Pulmonary artery endothelial cell (primary cell): ENCODE measurements around the gene CSMD2. TPM values are rescaled to one million over a fixed set of nuclear protein-coding genes. Genes with fewer than 3 reads are reported as not detected.
A peak's percentile ranks its signal among the peaks of the same experiment; 100 is the strongest.

Experiments
- DNase-seq: peaks from one replicate; pipeline ENCODE4 v3.0.0-alpha.2; 2011; ENCODE audit warnings: low read depth, low spot score
- total RNA-seq: library from RNA; depleted of rRNA; stranded (reverse); fragments of >200 nt; gene quantifications from 2 replicates; pipeline ENCODE4 v1.2.3, GENCODE V29; 2014

CSMD2 gene
- total RNA-seq, 1 donor from 2014 or later = under 0.01 TPM

DNA sequence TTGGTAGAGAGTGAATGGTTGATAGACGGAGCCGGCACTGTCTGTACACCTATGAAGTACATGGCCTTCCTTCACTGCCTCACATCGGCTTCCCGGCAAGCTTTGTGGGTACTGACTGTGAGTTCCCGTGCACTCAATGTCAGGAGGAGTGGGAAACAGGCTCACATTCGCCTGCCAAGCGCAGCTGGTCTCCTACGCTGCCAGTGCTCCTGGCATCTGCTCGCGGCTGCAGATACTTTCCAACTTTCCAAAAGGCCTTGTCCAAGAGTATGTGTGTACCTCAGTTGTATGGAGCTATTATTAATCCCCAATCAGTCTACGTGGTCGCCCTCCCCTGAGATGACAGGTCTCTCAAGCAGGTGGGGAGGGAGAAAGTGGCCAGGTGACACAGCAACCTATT lies 511.8 kb downstream of the CSMD2 start:
- DNase-seq = no peak

DNA sequence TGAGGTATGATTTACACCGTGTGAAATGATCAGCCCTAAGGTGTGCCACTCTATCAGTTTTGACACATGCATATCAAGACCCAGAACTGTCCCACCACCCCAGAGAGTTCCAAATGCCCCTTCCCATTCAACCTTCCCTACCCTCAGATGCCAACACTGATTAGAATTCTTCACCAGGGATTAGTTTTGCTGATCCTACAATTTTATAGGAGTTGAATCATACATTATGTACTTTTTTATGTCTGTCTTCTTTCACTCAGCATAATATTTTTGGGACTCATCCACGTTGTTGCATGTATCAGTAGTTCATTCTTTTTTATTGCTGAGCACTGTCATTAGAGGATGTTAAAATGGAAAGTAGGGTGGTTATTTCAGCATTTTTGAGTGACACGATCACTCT lies 514.3 kb downstream of the CSMD2 start:
- DNase-seq = no peak

DNA sequence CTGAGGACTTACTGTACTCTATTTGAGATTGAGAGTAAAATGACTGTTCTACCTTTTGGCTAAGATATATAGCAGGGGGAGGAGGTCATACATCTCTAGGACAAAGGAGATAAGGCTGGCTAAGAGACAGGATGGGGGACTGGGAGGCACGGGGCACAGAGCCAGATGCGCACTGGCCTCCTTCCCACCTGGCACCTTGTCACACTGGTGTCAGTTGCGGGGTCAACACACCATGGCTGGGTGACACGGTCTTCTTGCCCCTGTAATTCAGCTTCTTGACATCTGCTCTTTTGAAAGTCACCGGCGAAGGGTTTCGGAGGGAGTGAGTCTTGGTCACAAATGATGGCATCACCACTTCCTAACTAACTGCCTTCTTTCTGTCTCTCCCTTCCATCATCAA lies 515.3 kb downstream of the CSMD2 start:
- DNase-seq = no peak

DNA sequence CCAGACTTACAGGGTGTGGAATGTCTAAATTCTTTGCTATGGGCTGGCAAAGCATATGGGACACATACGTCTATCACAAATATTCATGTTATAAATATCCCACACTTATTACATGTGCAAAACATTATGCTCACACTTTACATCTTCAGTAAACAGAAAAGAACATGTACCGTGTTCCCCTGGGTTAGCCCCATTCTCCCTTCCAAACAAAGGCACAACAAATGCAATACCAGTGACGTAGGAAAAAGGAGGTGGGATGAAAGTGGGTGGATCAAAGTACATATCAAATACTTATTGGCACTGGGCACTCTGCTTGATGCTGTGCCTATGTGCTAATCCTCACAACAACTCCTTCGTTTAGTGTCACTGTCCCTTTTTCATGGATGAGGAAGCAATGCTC lies 521.8 kb downstream of the CSMD2 start:
- DNase-seq = no peak

DNA sequence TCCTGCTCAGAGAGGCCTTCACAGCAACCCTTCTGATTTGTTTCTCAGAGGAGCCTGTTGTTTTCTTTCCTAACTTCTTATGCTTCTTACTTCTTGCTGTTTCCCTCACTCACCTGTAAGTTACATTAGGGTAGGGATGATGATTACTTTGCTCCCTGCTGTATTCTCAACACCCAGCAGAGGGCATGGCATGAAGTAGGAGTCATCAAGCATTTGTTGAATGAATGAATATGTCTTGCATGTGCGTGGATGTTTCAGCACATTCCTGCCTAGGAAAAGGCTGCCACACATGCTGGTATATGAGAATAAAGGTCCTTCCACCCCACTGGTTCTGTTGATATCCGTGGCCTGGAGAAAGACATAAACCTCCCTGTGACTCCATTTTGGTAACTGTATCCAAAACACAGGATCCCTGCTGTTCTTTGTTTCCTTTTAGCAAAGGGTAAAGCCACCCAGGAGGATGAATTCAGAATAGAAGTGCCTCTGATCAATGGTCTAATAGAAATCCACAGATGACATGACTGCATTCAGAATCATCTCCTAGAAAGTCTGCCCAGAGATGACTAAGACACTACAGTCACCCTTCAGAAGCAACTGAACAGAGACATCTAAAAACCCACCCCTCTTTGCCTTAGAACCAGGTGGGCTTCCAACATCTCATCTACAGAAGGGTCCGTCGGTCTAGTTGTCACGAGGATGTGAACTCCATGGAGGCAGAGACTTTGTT lies 523.8 kb downstream of the CSMD2 start:
- DNase-seq = no peak

DNA sequence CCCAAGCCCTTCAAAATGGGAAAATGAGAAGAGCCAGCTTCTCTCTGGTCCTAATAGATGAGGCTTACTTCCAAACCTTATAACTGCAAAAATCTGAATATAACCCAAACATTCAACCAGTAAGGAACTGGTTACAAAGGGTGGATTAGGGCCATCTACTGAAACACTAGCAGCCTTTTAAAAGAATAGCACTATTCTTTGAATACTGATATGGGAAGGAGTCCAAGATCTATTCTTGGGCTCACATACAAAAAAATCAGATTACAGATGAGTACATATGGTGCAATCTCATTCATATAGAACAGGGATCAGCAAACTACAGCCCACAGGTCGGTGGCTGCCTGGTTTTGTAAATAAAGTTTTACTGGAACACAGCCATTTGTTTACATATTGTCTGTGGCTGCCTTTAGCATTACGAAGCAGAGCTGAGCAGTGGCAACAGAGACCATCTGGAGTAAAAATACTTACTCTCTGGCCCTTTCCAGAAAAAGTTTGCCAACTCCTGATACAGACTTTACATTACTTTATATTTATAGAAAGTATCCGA lies 524.8 kb downstream of the CSMD2 start:
- DNase-seq = no peak

DNA sequence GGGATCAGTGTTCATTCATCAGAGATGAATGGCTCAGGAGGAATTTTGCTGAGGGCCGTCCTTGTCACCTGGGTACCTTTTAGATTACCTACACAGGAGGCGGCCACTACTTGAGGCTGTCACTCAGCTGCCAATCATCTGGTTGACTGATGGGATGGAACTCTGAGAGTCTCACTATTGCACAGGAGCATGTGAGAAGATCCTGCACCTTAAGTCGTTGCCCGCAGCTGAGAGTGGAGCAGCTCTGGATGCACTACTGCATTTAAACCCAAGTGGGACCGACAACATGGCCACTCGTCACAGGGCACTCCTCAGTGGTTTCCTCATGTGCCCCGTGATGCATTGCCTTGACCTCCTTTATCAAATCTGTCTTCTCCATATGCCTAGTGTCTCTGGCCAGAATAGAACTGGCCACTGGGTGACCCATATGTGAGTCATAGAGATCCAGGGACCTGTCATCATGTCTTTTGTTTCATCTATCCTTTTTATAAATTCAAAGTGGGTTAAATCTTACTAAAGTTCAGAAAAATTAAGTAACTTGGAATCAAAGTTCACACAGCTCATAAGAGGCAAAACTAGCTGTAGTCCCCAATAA lies 527.1 kb downstream of the CSMD2 start:
- DNase-seq = no peak

DNA sequence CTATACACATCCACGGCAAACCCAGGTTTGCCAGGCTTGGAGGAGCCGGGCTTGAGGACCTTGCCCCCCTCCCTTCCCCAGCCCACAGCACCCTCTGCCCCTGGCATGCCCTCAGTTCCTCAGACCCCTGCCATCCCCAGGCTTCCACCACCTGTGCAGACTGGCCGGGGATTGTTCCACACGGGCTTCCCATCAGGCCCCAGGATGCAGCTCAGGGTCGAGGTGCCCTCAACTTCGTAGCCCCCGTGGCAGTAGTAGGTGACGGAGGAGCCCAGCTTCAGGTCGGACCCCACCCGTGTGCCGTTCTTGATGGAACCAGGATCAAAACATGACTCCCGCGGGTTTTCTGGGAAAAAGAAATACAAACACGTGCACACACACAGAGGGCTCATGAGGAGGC lies 528.8 kb downstream of the CSMD2 start:
- DNase-seq = no peak

DNA sequence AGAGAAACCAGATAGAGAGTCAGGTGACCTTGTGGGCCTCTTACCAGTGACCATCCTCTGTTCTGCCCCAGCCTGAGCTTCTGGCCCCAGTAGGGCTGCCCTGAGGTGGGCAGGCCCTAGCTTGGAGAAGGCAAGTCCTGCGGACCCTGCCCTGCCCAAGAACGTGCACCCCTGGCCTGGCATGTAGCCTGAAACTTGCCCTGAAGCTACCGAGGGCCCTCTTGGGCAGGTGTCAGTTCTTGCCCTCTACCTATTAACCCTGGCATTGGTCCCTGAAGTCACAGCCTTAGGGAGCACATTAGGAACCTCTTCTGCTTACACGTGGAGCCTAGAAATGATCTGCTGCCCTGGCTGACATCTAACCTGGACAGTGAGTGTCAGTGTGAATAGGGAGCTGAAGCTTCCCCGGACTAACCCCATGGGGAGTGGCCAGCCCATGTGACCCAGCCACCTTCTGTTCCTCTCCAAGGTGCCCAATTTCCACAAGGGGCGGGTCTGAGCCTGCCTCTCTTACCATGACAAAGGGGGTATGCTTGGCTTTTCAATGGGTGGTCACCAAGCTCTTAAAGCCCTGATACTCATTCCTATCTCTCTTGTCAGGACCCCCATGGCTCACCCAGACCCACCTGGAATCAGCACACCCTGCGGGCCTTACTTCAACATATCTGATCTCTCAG lies 529.6 kb downstream of the CSMD2 start:
- DNase-seq = no peak

DNA sequence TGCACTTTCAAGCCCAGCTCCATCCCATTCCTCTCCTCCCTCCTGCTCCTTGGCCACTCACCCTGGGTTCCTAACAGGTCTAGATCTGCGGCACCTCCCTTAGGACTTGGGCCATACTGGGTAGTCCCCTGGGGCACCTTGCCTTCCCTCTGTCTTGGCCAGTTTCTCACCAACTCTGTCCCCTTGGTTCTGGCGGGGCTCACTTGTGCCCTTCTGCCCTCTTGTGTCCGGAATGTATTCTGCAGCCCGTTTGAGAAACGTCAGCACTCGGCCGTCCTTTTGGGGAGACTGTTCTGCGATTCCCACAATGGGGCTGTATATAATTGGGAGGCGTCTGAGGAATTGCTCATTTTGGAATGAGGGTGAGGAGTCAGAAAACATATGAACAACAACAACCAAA lies 530.2 kb downstream of the CSMD2 start:
- no peak for DNase-seq

DNA sequence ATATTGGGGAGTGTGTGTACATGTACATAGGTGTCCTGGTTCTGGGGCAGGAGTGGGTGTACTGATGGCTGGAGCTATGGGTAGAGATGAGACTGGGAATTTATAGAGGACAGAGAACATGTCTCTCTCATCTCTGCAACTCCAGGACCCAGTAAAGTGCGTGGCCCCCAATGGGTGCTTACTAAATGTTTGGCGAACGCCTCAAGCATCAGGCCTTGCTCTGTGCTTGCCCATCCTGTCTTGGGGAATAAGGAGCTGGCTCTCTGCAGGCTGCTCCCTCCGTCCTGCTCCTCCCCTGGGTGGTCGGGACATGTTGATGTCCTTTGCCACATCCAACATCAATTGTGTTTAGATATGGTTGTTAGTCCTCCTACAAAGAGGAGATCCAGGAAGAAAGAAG lies 530.9 kb downstream of the CSMD2 start:
- DNase-seq = no peak

DNA sequence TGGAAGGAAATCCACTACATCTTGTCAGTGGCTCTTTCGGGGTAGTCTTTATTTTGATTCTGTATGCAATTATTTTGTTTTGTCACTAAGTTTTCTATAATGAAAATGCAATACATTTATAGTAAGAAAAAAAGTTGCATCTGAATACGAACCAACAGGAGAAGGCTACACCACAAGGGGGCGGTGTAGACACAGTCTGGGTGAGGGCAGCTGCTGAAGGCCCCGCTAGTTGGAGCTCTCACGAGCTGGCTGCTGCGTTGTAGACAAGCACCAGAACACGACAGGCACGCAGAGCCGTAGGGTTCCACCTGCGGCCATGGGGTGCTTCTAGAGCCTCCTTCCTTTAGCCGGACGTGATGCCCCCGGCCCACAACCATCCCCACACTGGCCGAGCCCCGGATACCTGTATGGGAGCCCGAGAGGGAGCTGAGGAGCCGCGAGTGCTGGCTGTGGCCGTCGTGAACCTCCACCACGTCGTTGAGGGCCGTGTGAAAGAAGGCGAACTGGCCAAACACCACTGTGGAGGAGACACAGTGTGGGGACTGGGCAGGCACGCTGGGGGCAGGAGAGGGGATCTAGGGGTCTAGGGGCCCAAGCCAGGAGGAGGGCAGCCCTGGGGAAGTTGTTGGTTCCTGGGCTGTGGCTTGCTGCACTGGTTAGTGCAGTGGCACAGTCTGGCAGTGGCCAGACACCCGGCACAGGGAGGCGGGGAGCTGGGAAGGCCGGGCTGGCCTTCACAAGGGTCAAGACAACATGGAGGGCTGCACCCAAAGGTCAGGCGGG lies 531.8 kb downstream of the CSMD2 start:
- peak; percentile 51 for DNase-seq

DNA sequence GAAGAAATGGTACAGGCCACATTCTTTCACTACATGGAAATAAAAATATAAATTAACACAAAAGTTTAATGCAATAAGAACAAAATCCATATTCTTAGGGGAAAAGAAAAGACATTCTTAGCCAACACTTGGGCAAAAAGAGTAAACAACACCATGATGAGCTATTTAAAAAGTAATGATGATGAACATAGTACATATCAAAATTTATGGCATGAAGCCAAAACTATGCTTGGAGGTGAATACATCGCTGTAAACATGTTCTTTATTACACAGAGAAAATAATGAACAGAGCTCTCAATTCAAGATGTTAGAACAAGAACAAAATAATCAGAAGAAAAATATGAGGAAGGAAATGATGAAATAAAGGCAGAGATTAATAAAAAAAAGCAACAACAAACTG lies 534.3 kb downstream of the CSMD2 start:
- no peak for DNase-seq

DNA sequence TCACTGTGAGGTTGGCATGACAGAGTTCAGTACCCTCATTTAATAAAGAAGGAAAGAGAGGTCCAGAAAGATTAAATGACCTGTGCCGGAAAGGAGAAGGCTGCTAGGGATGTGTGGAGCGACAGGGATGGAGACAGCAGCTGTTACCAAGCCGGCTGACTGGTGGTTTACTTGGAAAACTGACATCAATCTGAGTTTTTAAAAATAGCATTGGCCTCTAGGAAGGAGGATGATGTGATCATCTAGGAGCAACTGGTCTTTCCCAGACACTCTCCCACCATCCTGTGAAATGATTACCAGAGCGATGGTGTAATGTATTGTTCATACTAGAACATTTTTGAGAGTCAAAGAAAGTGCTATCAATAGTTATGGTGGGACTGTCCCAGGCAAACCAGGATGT lies 538.2 kb downstream of the CSMD2 start:
- DNase-seq = no peak

DNA sequence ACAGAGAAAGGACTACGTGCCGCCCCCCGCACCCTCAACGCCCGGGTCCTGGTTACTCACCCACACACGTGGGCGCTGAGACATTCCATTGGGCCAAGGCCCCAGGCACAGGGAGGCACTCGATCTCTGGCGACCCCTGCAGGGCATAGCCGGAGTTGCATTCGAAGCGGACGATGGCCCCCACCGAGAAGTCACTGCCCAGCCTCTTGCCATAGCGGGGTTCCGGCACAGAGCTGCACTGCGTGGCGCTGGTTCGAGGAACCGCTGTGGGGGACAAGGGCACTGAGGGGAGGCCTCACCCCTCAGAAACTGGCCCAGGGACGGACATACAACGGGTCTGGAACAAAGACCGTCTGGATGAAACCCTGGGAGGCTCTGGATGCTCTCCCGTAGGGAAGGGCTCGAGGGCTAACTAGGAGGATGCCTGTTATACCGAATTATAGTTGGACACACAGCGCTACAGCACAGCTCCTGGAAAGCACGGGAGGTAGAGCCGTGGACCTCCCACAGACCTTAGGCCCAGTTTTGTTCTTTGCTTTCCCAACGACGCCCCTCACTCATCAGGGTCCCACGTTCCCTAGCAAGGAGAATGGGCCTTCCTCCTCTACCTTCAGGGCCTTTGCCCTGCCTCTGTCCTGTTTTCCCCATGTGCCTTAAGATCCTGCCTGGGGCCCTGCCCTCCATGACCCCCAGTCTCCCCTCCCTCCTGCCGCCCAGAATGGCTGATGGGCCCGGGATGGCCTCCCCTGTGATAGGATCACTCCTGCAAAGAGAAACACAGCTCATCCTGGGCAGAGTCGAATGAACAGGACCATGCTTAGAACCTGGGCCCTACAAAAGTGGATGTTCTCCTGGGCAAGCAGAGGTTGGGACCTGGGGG lies 539.8 kb downstream of the CSMD2 start:
- DNase-seq = no peak

DNA sequence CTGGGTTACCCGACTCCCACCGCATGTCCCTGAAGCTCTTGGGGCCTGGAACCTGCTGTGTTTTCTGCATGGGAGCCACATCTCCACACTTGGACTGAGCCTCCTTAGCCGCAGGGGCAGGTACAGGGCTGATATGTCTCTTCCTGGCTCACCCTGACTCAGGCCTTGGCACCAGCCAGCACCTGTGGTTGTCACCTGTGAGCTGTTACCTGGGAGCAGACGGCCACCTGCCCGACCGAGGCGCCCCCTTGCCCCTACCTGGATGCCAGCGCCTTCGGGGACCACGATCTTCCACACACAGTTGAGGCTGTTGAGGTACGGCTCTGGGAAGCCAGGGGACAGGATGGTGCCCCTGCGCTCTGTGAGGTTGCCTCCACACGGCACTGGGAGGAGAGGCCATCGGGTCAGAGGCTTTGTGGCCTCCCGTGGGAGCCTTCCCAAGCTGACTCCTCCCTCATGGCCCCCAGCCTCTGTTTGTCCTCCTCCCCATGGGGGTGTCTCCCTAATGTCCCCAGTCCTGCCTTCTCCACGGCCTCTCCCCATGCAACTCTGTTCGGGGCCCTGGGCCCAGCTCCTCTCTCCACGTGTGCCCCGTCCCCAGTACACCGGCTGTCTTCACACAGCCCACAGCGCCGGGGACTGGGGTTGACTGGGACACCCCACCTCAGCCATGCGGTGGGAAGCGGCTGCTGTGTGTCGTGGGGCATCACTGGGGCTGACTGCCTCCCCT lies 540.6 kb downstream of the CSMD2 start:
- DNase-seq = no peak

DNA sequence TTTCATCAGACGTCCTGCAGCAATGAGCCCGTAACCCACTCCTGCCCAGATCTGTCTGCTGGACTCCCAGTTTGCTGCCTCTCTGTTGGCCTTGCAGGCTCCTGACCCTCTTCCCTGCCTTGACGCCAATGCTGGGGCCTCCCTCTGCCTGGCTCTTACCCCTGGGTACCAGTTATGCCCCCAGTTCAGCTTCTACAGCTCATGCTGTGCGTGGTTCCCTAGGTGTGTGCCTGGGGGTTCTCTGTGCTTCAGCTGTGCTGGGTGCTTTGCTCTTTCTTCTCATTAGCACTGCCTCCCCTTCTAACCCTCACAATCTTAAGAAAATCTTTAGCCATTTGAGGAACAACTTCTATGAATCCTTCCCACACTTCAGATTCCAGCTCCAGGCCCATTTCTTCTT lies 541.2 kb downstream of the CSMD2 start:
- DNase-seq = no peak

DNA sequence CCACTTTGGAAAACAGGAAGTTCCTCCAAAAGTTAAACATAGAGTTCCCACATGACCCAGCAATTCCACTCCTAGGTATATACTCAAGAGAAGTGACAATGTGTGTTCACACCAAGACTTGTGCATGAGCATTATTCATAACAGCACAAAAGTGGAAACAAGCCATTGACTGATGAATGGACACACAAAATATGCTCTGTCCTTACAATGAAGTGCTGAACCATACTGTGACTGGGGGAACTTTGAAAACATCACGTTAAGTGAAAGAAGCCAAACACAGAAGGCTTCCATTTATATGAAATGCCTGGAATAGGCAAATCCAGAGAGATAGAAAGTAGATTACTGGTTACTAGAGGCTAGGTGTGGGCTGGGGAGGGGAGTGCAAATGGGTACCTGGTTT lies 542.3 kb downstream of the CSMD2 start:
- DNase-seq = no peak

DNA sequence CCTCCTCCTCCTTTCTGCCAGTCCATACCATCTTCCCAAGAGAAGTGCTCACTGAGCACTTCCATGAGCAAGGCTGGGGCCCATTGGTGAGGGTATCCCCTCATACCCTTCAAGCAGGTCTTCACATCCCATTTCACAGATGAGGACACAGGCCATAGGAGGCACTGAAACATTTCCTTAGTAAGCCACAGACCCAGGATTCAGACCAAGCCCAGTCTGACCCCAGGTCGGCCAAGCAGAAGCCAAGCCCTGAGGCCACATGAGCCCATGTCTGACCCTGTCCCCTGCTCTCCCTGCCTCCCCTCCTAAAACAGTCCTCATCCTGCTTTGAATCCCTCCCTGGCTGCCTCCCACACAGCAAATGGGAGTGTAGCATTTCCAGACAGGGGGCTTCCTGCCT lies 546.4 kb downstream of the CSMD2 start:
- no peak for DNase-seq

DNA sequence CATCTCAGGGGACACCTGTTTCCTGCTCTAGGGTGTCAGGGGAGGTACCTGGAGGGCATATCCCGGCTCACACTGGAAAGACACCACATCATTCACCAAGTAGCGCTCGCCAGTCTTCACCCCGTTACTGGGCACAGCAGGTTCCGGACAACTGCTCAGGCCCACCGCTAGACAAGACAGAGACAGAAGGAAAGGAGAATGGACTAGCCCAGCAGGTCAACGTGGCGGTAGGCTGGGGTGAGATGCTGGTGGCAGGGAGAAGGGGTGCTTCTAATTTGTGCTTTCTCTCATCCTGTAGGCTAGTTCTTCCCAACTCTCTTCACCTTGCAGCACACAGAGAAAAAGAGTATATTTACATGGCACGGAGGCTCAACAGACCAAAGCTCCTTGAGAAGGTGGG lies 547.6 kb downstream of the CSMD2 start:
- no peak for DNase-seq
